Measurements from ENCODE around the gene CFAP251. TPM values are rescaled to one million over a fixed set of nuclear protein-coding genes. Genes with fewer than 3 reads are reported as not detected.
"Not testable (repeated sequence)": the region's sequence is repeated elsewhere in the genome, so short reads cannot be mapped to it uniquely, and the experiment has no call there.

CFAP251 gene, protein sequence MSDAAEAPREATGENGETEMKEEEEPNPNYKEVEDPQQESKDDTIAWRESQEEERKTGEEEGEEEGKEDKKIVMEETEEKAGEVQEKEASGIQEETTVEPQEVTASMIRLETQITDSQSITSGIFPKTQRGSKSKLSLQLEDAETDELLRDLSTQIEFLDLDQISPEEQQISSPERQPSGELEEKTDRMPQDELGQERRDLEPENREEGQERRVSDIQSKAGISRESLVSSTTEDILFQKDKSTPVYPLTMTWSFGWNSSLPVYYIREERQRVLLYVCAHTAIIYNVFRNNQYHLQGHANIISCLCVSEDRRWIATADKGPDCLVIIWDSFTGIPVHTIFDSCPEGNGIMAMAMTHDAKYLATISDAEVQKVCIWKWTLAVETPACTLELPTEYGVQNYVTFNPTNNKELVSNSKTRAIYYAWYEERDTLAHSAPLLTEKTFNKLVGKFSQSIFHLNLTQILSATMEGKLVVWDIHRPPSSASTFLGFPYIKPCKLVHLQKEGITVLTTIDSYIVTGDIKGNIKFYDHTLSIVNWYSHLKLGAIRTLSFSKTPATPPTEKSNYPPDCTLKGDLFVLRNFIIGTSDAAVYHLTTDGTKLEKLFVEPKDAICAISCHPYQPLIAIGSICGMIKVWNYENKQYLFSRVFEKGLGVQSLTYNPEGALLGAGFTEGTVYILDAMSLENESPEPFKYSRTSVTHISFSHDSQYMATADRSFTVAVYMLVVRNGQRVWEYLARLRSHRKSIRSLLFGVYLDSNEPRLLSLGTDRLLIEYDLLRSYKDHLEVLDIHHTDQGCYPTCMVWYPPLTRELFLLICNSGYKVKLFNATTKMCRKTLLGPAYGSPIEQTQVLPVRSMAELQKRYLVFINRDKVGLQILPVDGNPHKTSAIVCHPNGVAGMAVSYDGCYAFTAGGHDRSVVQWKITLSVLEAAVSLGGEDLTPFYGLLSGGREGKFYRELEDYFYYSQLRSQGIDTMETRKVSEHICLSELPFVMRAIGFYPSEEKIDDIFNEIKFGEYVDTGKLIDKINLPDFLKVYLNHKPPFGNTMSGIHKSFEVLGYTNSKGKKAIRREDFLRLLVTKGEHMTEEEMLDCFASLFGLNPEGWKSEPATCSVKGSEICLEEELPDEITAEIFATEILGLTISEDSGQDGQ
- total RNA-seq: 1 to 10 TPM; 2.0 to 2.9 TPM

GRCh38 chr12:121917950-121918678 is at the start of gene CFAP251:
Gene CFAP251, plus strand, starts transcription at chr12:121918592. Its CDS starts 2,714 bp downstream, at chr12:121921306.
- Mint-ChIP-seq H3K4me3 (peak within 1 kb of the TSS; percentile 76), H3K27me3 (no peaks in the 10 kb centered on the region), H3K27ac (peak within 1 kb of the TSS; percentile 89), H3K9me3 (no peaks in the 10 kb centered on the region), H3K4me1 (ENCODE audit: low read depth) (peaks cover 12% of the 10 kb centered on the region), H3K36me3 (ENCODE audit: low read depth) (peaks cover 19% of the 10 kb centered on the region)
- ChIA-PET POLR2A (interaction anchor here (0.7 to 1.4 kb wide), 6 partner anchors 25 to 112 kb away, joined by 3 to 4 read pairs (median 3); no protein-coding TSS in a partner anchor), CTCF (interaction anchor here (0.6 to 4.0 kb wide), 22 partner anchors 10 to 303 kb away, joined by 3 to 21 read pairs (median 3); partner anchors contain the start of genes BCL7A, PSMD9 and RHOF)
- TF ChIP-seq, protein P1, sequence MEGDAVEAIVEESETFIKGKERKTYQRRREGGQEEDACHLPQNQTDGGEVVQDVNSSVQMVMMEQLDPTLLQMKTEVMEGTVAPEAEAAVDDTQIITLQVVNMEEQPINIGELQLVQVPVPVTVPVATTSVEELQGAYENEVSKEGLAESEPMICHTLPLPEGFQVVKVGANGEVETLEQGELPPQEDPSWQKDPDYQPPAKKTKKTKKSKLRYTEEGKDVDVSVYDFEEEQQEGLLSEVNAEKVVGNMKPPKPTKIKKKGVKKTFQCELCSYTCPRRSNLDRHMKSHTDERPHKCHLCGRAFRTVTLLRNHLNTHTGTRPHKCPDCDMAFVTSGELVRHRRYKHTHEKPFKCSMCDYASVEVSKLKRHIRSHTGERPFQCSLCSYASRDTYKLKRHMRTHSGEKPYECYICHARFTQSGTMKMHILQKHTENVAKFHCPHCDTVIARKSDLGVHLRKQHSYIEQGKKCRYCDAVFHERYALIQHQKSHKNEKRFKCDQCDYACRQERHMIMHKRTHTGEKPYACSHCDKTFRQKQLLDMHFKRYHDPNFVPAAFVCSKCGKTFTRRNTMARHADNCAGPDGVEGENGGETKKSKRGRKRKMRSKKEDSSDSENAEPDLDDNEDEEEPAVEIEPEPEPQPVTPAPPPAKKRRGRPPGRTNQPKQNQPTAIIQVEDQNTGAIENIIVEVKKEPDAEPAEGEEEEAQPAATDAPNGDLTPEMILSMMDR (IDR thresholded peaks at IDR 0.05): peak; percentile 66
- DNase-seq: peak; percentile 99
- intact Hi-C loops (cut with micrococcal nuclease): no loop called here
- ATAC-seq: peak; percentile 98

GRCh38 chr12:121869229-121869628 is 49.2 kb upstream of the CFAP251 start:
- H3K4me1 Mint-ChIP-seq (ENCODE audit: low read depth); H3K27ac Mint-ChIP-seq; DNase-seq; H3K4me3 Mint-ChIP-seq; intact Hi-C loops (cut with micrococcal nuclease); H3K36me3 Mint-ChIP-seq (ENCODE audit: low read depth); H3K9me3 Mint-ChIP-seq; ATAC-seq; H3K27me3 Mint-ChIP-seq: not testable (repeated sequence)
- CTCF ChIA-PET: interaction anchor here (1.5 kb wide), 1 partner anchor 11 kb away, joined by 3 read pairs; no protein-coding TSS in a partner anchor
- POLR2A ChIA-PET: interaction anchor here (0.9 kb wide), 1 partner anchor 75 kb away, joined by 3 read pairs; no protein-coding TSS in a partner anchor

DNA sequence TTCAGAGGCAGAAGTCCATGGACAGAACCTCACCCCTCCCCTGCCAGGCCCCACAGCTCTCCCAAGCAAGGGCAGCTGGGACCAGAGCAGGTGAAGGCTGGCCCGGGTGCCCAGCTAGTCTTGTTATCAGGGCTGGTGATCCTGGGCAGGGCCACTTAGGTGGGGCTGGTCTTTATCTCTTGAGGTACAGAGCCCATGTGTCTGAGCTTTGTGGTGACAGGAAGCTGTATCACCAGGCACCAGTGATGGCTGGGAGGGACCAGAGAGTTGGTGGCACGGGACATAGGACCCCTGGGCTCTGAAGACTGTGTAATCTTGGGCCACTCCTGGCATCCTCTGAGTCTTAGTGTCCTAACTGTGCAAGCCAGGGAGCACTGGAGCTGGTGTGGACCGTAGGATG is 46.9 kb upstream of the CFAP251 start:
- no peaks in the 10 kb centered on the region for H3K36me3 Mint-ChIP-seq (ENCODE audit: low read depth)
- DNase-seq (no peak), ATAC-seq (no peak)
- no peak overlapping the region for H3K4me3 Mint-ChIP-seq
- intact Hi-C loops (cut with micrococcal nuclease): no loop called here
- H3K9me3 Mint-ChIP-seq: no peaks in the 10 kb centered on the region
- H3K4me1 Mint-ChIP-seq (ENCODE audit: low read depth): peaks cover 3% of the 10 kb centered on the region
- no peaks in the 10 kb centered on the region for H3K27me3 Mint-ChIP-seq
- CTCF ChIA-PET: interaction anchor here (1.6 kb wide), 1 partner anchor 77 kb away, joined by 5 read pairs; no protein-coding TSS in a partner anchor
- H3K27ac Mint-ChIP-seq: no peak overlapping the region
- POLR2A ChIA-PET: no interaction called here
- TF ChIP-seq, protein P1 (IDR thresholded peaks at IDR 0.05): no peak

DNA sequence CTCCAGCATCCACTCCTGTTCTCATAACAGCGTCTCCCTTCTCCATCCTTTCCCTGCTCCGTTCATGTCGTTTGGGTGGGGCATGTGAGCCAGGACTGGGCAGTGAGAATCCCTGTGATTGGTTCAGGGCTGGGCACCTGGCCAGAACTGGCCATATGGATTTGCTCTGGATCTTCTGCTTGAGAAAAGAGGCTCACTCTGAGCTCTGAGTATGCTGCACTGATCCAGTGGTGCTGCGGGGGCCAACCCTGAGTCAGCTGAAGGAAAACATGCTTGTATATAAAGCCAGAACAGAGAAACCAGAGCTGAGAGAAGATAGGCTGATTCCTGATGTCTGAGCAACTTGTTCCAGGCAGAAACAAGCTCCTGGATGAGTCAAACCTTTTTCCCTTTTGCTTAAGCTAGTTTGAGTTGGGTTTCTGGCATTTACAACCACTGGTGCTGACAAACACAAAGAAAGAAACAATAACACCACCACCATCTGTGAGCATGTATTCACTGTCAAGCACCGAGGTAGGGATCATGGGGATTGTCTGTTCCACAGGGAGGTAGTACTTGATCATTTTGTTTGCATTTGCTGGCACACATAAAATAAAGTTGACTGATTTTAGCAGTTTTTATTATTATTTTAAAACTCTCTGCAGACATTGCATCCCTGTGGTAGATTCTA is 45.7 kb upstream of the CFAP251 start:
- no peak overlapping the region for H3K4me3 Mint-ChIP-seq
- peaks cover 3% of the 10 kb centered on the region for H3K4me1 Mint-ChIP-seq (ENCODE audit: low read depth)
- H3K27me3 Mint-ChIP-seq: no peaks in the 10 kb centered on the region
- H3K36me3 Mint-ChIP-seq (ENCODE audit: low read depth): no peaks in the 10 kb centered on the region
- H3K27ac Mint-ChIP-seq: no peak overlapping the region
- TF ChIP-seq, protein P1 (IDR thresholded peaks at IDR 0.05): no peak
- ChIA-PET CTCF (interaction anchor here (1.5 kb wide), 1 partner anchor 15 kb away, joined by 8 read pairs; the partner anchor contains the start of gene PSMD9), POLR2A (no interaction called here)
- no peak for DNase-seq
- H3K9me3 Mint-ChIP-seq: no peaks in the 10 kb centered on the region
- intact Hi-C loops (cut with micrococcal nuclease): no loop called here
- ATAC-seq: peak; percentile 20

Data from activated CD8-positive, alpha-beta T cell treated with anti-CD3 and anti-CD28 coated beads for 36 hours (primary cell).